PFSK-1 (cell line): ENCODE data around the gene SIGLEC11.

Experiments used
- POLR2AphosphoS5 ChIP-seq: IDR thresholded peaks from 2 replicates; pipeline ENCODE4 v1.6.1; 2012; ENCODE audit warnings: low read depth, mild to moderate bottlenecking, control low read depth, low read length, moderate library complexity
- TAF1 ChIP-seq: IDR thresholded peaks from 2 replicates; pipeline ENCODE4 v1.6.1; 2012; ENCODE audit warnings: low read length, control low read depth, borderline replicate concordance; ENCODE audit not compliant: insufficient read depth
- TF ChIP-seq, protein P1 (sequence below), 2 experiments: IDR thresholded peaks; 2 replicates each; pipeline versions ENCODE4 v1.6.1 to v1.8.0; 2011 to 2012; ENCODE audit warnings: low read depth in 2 of 2, low read length in 2 of 2, control low read depth in 1 of 2, inconsistent platforms in 1 of 2, mild to moderate bottlenecking in 1 of 2, moderate library complexity in 1 of 2; ENCODE audit not compliant: insufficient read depth in 1 of 2

DNA sequence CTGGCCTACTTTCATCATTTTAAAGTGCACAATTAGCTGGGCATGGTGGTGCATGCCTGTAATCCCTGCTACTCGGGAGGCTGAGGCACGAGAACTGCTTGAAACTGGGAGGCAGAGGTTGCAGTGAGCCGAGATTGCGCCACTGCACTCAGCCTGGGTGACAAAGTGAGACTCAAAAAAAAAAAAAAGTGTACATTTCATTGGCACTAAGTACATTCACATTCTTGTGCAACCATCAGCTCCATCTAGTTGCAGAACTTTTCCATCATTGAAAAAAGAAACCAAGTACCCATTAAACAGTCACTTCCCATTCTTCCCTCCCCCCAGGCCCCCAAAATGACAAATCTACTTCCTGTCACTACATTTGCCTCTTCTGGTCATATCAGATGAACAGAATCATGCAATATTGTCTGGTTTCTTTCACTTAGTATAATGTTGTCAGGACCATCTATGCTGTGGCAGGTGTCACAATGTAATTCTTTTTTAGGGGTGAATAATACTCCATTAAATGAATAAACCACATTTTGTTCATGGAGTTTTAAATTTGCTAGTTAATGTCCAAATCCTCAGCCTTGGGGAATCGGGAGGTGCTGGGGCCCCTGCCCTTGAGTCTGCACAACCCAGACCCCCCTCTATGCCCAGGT lies 7.4 kb upstream of the SIGLEC11 start:
- TF ChIP-seq POLR2AphosphoS5 (no peak), TAF1 (no peak)
- TF ChIP-seq, protein P1, sequence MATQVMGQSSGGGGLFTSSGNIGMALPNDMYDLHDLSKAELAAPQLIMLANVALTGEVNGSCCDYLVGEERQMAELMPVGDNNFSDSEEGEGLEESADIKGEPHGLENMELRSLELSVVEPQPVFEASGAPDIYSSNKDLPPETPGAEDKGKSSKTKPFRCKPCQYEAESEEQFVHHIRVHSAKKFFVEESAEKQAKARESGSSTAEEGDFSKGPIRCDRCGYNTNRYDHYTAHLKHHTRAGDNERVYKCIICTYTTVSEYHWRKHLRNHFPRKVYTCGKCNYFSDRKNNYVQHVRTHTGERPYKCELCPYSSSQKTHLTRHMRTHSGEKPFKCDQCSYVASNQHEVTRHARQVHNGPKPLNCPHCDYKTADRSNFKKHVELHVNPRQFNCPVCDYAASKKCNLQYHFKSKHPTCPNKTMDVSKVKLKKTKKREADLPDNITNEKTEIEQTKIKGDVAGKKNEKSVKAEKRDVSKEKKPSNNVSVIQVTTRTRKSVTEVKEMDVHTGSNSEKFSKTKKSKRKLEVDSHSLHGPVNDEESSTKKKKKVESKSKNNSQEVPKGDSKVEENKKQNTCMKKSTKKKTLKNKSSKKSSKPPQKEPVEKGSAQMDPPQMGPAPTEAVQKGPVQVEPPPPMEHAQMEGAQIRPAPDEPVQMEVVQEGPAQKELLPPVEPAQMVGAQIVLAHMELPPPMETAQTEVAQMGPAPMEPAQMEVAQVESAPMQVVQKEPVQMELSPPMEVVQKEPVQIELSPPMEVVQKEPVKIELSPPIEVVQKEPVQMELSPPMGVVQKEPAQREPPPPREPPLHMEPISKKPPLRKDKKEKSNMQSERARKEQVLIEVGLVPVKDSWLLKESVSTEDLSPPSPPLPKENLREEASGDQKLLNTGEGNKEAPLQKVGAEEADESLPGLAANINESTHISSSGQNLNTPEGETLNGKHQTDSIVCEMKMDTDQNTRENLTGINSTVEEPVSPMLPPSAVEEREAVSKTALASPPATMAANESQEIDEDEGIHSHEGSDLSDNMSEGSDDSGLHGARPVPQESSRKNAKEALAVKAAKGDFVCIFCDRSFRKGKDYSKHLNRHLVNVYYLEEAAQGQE (IDR thresholded peaks at IDR 0.05; ENCODE audit: insufficient read depth in 1 of 2, low read depth in 2 of 2, low read length in 2 of 2), result no peak
